B cell (primary cell): Measurements from ENCODE around the gene AICDA. TPM values are rescaled to one million over a fixed set of nuclear protein-coding genes. Genes with fewer than 3 reads are reported as not detected.

Source experiments
- ATAC-seq: fragments of 200-7000 bp; cut with Tn5 transposase; one replicate; pipeline ENCODE4 v1.10.0; 2021; ENCODE audit warnings: low read depth, mild to moderate bottlenecking, moderate number of reproducible peaks, moderate library complexity
- CTCF ChIA-PET: fragments of 350-600 bp; sonication (Branson Sonifier 250); formaldehyde crosslinking; loops from one replicate; lab custom pipeline; 2021; ENCODE audit warnings: antibody characterized with exemption, inconsistent platforms; lab: Charles Lee
- POLR2A ChIA-PET: fragments of 350-600 bp; sonication (Branson Sonifier 250); formaldehyde crosslinking; loops from one replicate; lab custom pipeline; 2021; ENCODE audit warnings: antibody characterized with exemption; lab: Charles Lee
- DNase-seq: peaks from one replicate; pipeline ENCODE4 v3.0.0; 2013
- H2AFZ ChIP-seq: 2 replicates; pipeline ENCODE4 v1.6.1; 2012; ENCODE audit warnings: mild to moderate bottlenecking, low read depth, low read length; ENCODE audit not compliant: insufficient read depth, poor library complexity, severe bottlenecking
- H3K27ac ChIP-seq, 2 donors: 1 replicate in 1 of 2; 2 replicates in 1 of 2; pipeline ENCODE4 v1.5.1; 2012 to 2013; ENCODE audit warnings: low read length in 2 of 2, mild to moderate bottlenecking in 2 of 2, moderate library complexity in 1 of 2
- H3K27me3 ChIP-seq, 4 experiments: fragments of 200-600 bp in 1 of 4; sonication (generic) in 1 of 4; replicated peaks in 1 of 4; 1 replicate in 2 of 4; 2 replicates in 2 of 4; pipeline versions ENCODE4 v1.6.1 to v1.7.0; 2013 to 2016; ENCODE audit warnings: low read length in 3 of 4, mild to moderate bottlenecking in 2 of 4, mixed read lengths in 1 of 4, moderate library complexity in 1 of 4; ENCODE audit not compliant: insufficient read depth in 4 of 4, control insufficient read depth in 3 of 4; ENCODE audit errors: control extremely low read depth in 1 of 4
- H3K36me3 ChIP-seq, 2 experiments: replicated peaks in 1 of 2; 1 replicate in 1 of 2; 2 replicates in 1 of 2; pipeline versions ENCODE4 v1.6.1 to v1.7.1; 2013; ENCODE audit warnings: low read length in 1 of 2; ENCODE audit not compliant: insufficient read depth in 2 of 2, control insufficient read depth in 1 of 2; ENCODE audit errors: control extremely low read depth in 1 of 2, extremely low read depth in 1 of 2
- H3K4me1 ChIP-seq, 2 donors: fragments of 200-600 bp in 1 of 2; sonication (generic) in 1 of 2; 1 replicate in 1 of 2; 2 replicates in 1 of 2; pipeline versions ENCODE4 v1.5.1 to v1.6.1; 2013 to 2017; ENCODE audit warnings: low read length in 2 of 2; ENCODE audit not compliant: control insufficient read depth in 2 of 2, insufficient read depth in 2 of 2
- H3K4me2 ChIP-seq: replicated peaks from 2 replicates; pipeline ENCODE3; 2012; ENCODE audit warnings: mild to moderate bottlenecking, low read depth, low read length; ENCODE audit not compliant: poor library complexity, severe bottlenecking
- H3K4me3 ChIP-seq, 5 experiments: fragments of 200-600 bp in 1 of 5; sonication (generic) in 1 of 5; 1 replicate in 3 of 5; 2 replicates in 2 of 5; pipeline versions ENCODE4 v1.5.1 to v1.7.0; 2011 to 2016; ENCODE audit warnings: low read length in 4 of 5, mild to moderate bottlenecking in 4 of 5, low read depth in 2 of 5, control low read depth in 1 of 5, moderate library complexity in 1 of 5; ENCODE audit not compliant: insufficient read depth in 1 of 5; ENCODE audit errors: control extremely low read depth in 1 of 5, extremely low read depth in 1 of 5
- H3K79me2 ChIP-seq: fragments of 200-600 bp; sonication (generic); one replicate; pipeline ENCODE4 v1.6.0; 2016; ENCODE audit warnings: low read length; ENCODE audit not compliant: control insufficient read depth, insufficient read depth
- H3K9ac ChIP-seq: fragments of 200-600 bp; sonication (generic); 2 replicates; pipeline ENCODE4 v1.6.1; 2017; ENCODE audit warnings: mild to moderate bottlenecking, low read length, moderate library complexity
- H3K9me3 ChIP-seq, 3 donors: one replicate each; pipeline versions ENCODE4 v1.6.1 to v1.7.1; 2013; ENCODE audit warnings: low read length in 2 of 3; ENCODE audit not compliant: control insufficient read depth in 2 of 3, insufficient read depth in 1 of 3; ENCODE audit errors: control extremely low read depth in 1 of 3
- H4K20me1 ChIP-seq: 2 replicates; pipeline ENCODE4 v1.6.0; 2012; ENCODE audit warnings: mild to moderate bottlenecking, low read length; ENCODE audit not compliant: insufficient read depth, control insufficient read depth, poor library complexity, severe bottlenecking
- H3K27ac Mint-ChIP-seq: one replicate; pipeline ENCODE4 v1.8.0; 2021; ENCODE audit warnings: mixed read lengths
- H3K27me3 Mint-ChIP-seq: one replicate; pipeline ENCODE4 v1.8.0; 2021; ENCODE audit warnings: mixed read lengths
- H3K4me1 Mint-ChIP-seq: one replicate; pipeline ENCODE4 v1.8.0; 2021; ENCODE audit warnings: mixed read lengths
- H3K4me3 Mint-ChIP-seq: one replicate; pipeline ENCODE4 v1.8.0; 2021; ENCODE audit warnings: mixed read lengths
- H3K9me3 Mint-ChIP-seq: one replicate; pipeline ENCODE4 v1.8.0; 2022; ENCODE audit warnings: mixed read lengths; ENCODE audit not compliant: insufficient read depth
- EZH2 ChIP-seq: IDR thresholded peaks from 2 replicates; pipeline ENCODE4 v1.6.1; 2012; ENCODE audit warnings: borderline replicate concordance, low read depth, mild to moderate bottlenecking, moderate library complexity, low read length; ENCODE audit not compliant: insufficient read depth, poor library complexity, severe bottlenecking
- WGBS: methylation state at CpG from one replicate; pipeline ENCODE4 v1.1.5; 2013; ENCODE audit warnings: missing lambda C conversion rate; ENCODE audit not compliant: insufficient coverage; 5-methylcytosine and 5-hydroxymethylcytosine counted together
- intact Hi-C: fragments of 100-400 bp; cut with micrococcal nuclease; formaldehyde crosslinking; loops from one replicate; pipeline ENCODE4 v1.10.0; 2022
- polyA plus RNA-seq: library from polyadenylated mRNA; depleted of rRNA; stranded (reverse); fragments of >200 nt; gene quantifications from 2 replicates; pipeline ENCODE4 v1.2.3, GENCODE V29; 2012
- total RNA-seq, 2 donors: library from RNA; stranded (reverse); fragments of 120-200 nt in 1 of 2; gene quantifications; 1 replicate in 1 of 2; 2 replicates in 1 of 2; pipeline versions ENCODE4 v1.2.3 to v1.2.4, GENCODE V29; 2013 to 2022
- TF ChIP-seq, protein P1 (sequence below): fragments of 200-600 bp; IDR thresholded peaks from one replicate; pipeline ENCODE4 v1.8.0; 2022; ENCODE audit warnings: antibody characterized with exemption, mild to moderate bottlenecking

The AICDA gene
- total and polyA plus RNA-seq, 2 donors (not counting 1 experiment from before 2014, with no cell fraction given): 0.94 to 1.0 TPM

DNA sequence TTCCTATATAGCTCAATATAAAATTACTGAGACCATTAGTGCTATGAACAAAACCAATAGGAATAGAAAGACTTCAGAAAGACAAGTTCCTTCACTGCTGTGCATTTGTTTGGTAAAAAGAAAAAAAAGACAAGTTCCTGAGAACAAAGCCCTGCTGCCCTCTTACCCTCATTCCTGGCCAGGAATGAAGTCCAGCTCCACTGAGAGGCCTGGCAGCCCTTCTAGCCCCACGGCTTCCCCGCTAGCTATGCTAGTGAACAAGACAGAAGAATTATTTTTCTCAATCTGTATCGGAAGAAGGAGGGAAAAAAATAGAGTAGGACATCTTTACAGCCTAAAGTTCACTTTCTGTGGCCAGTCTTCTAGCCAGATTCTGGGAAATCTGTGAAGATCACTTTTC is 48.4 kb upstream of the AICDA start:
- ATAC-seq (no peak), DNase-seq (no peak)
- H4K20me1 ChIP-seq: no peaks in the 10 kb centered on the region
- POLR2A ChIA-PET: no interaction called here
- WGBS: no CpG with 5 or more reads among the region's 3 CpGs
- CTCF ChIA-PET: interaction anchor here (0.9 kb wide), 1 partner anchor 16 kb away, joined by 3 read pairs; no protein-coding TSS in a partner anchor
- H3K4me1 Mint-ChIP-seq: no peaks in the 10 kb centered on the region
- H3K27me3 ChIP-seq: no peaks in the 10 kb centered on the region
- no peaks in the 10 kb centered on the region for H3K36me3 ChIP-seq
- H3K4me3 Mint-ChIP-seq: no peak overlapping the region
- TF ChIP-seq, protein P1, sequence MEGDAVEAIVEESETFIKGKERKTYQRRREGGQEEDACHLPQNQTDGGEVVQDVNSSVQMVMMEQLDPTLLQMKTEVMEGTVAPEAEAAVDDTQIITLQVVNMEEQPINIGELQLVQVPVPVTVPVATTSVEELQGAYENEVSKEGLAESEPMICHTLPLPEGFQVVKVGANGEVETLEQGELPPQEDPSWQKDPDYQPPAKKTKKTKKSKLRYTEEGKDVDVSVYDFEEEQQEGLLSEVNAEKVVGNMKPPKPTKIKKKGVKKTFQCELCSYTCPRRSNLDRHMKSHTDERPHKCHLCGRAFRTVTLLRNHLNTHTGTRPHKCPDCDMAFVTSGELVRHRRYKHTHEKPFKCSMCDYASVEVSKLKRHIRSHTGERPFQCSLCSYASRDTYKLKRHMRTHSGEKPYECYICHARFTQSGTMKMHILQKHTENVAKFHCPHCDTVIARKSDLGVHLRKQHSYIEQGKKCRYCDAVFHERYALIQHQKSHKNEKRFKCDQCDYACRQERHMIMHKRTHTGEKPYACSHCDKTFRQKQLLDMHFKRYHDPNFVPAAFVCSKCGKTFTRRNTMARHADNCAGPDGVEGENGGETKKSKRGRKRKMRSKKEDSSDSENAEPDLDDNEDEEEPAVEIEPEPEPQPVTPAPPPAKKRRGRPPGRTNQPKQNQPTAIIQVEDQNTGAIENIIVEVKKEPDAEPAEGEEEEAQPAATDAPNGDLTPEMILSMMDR: no peak
- no peak for TF ChIP-seq EZH2
- no peak overlapping the region for H3K27ac ChIP-seq
- no peak overlapping the region for H2AFZ ChIP-seq
- H3K27me3 Mint-ChIP-seq: no peaks in the 10 kb centered on the region
- no peaks in the 10 kb centered on the region for H3K4me1 ChIP-seq
- peaks cover 0 to 4% (median 0%) of the 10 kb centered on the region in 3 donors for H3K9me3 ChIP-seq
- no peak overlapping the region for H3K27ac Mint-ChIP-seq
- no peak overlapping the region for H3K4me2 ChIP-seq
- H3K79me2 ChIP-seq: no peaks in the 10 kb centered on the region
- H3K9me3 Mint-ChIP-seq: no peaks in the 10 kb centered on the region
- no peak overlapping the region for H3K9ac ChIP-seq
- intact Hi-C loops: no loop called here
- H3K4me3 ChIP-seq: no peak overlapping the region

DNA sequence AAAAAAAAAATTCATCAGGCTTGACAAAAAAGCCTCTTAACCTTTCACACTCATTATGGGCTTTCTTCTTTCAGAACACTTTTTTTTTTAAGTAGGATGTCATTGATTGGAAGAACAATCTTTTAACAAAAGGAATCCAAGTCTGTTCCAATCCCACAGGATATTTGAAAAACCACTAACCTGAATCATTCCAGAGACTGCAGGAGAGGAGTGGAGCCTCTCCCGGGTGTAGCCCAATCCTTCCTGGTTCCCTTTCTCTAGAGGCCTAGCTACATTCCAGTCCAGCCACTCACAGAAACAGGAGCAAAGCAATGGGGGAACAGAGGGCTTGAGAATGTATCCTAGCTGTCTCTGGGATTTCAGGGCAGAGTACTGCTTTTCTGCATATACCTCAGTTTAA is 45.7 kb upstream of the AICDA start:
- no peaks in the 10 kb centered on the region for H3K9me3 Mint-ChIP-seq
- CTCF ChIA-PET: interaction anchor here (0.6 to 2.6 kb wide), 6 partner anchors 14 to 381 kb away, joined by 3 to 30 read pairs (median 6); no protein-coding TSS in a partner anchor
- WGBS: no CpG with 5 or more reads among the region's 1 CpG

More for the DNA sequence above, 45.7 kb upstream of the AICDA start:
- Histone ChIP-seq H3K79me2 (no peaks in the 10 kb centered on the region), H2AFZ (no peak overlapping the region), H3K9me3 (peaks cover 0 to 4% (median 0%) of the 10 kb centered on the region in 3 donors), H3K27ac (no peak overlapping the region), H3K36me3 (no peaks in the 10 kb centered on the region), H3K4me3 (no peak overlapping the region), H3K4me1 (no peaks in the 10 kb centered on the region), H3K4me2 (no peak overlapping the region), H3K27me3 (no peaks in the 10 kb centered on the region), H4K20me1 (no peaks in the 10 kb centered on the region), H3K9ac (no peak overlapping the region)
- no peak for TF ChIP-seq EZH2
- TF ChIP-seq, protein P1: no peak
- Mint-ChIP-seq H3K4me1 (no peaks in the 10 kb centered on the region), H3K27ac (no peak overlapping the region), H3K27me3 (no peaks in the 10 kb centered on the region), H3K4me3 (no peak overlapping the region)
- intact Hi-C loops: no loop called here
- POLR2A ChIA-PET: no interaction called here
- ATAC-seq (no peak), DNase-seq (no peak)
